Measurements from ENCODE around the gene RPS18. TPM values are rescaled to one million over a fixed set of nuclear protein-coding genes. Genes with fewer than 3 reads are reported as not detected.
A peak's percentile ranks its signal among the peaks of the same experiment; 100 is the strongest.

The RPS18 gene
- total and polyA plus RNA-seq, 2 of the 13 experiments (the other 11 are each of a cell fraction or from before 2014, with no cell fraction given) = 3,896 to 5,806 TPM

DNA sequence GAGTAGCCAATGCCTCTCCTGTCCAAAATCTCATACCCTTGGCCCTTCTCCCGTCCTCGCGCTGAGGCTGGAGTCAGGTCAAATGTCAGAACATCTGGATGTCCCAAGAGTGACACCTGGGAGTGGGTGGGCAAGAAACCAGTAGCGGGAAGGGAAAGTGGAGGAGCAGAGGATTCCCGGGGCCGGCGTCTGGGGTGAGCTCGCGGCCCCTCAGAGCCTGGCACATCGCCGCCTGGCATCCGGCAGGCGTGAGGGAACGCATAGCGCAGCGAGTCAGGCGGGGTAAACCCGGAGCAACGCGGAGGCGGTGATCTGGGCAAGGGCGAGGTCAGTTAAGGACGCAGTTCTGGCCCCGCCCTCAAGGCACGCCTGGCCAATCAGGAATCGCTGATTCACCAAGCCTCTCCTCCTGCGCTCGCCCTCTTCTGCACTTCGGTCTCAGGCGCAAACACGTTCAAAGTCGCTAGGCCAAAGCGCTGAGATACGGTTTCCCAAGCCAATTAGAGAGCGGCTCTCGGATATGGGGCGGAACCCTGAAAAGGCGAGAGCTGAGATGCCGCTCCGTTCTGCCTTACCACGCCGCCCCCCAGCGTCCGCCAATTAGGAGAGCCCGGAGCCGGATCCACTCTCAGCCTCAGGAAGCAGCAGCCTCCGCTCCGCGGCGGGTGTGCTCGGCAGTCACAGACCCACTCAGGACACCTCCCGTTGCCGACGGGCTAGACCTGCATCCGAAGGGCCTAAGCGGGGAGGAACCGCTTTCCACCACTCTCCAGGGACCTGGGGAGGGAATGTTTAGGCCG lies 22.7 kb upstream of the RPS18 start (continued):
- TF ChIP-seq, protein P1, sequence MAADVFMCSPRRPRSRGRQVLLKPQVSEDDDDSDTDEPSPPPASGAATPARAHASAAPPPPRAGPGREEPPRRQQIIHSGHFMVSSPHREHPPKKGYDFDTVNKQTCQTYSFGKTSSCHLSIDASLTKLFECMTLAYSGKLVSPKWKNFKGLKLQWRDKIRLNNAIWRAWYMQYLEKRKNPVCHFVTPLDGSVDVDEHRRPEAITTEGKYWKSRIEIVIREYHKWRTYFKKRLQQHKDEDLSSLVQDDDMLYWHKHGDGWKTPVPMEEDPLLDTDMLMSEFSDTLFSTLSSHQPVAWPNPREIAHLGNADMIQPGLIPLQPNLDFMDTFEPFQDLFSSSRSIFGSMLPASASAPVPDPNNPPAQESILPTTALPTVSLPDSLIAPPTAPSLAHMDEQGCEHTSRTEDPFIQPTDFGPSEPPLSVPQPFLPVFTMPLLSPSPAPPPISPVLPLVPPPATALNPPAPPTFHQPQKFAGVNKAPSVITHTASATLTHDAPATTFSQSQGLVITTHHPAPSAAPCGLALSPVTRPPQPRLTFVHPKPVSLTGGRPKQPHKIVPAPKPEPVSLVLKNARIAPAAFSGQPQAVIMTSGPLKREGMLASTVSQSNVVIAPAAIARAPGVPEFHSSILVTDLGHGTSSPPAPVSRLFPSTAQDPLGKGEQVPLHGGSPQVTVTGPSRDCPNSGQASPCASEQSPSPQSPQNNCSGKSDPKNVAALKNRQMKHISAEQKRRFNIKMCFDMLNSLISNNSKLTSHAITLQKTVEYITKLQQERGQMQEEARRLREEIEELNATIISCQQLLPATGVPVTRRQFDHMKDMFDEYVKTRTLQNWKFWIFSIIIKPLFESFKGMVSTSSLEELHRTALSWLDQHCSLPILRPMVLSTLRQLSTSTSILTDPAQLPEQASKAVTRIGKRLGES (CRISPR knock-in tag; IDR thresholded peaks at IDR 0.05; ENCODE audit: borderline replicate concordance) = no peak; the same call in 1 of the 2 replicates
- TF ChIP-seq, protein P2, sequence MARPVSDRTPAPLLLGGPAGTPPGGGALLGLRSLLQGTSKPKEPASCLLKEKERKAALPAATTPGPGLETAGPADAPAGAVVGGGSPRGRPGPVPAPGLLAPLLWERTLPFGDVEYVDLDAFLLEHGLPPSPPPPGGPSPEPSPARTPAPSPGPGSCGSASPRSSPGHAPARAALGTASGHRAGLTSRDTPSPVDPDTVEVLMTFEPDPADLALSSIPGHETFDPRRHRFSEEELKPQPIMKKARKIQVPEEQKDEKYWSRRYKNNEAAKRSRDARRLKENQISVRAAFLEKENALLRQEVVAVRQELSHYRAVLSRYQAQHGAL (CRISPR knock-in tag; IDR thresholded peaks at IDR 0.05; ENCODE audit: not compliant biosample characterization) = no peak
- TF ChIP-seq FLYWCH1 (CRISPR knock-in tag; IDR thresholded peaks at IDR 0.05) = no peak
- peak; percentile 69 for TF ChIP-seq DMAP1 (CRISPR knock-in tag; IDR thresholded peaks at IDR 0.05)
- peak; percentile 46; the same call in 1 of the 2 replicates for TF ChIP-seq HDAC2 (CRISPR knock-in tag; IDR thresholded peaks at IDR 0.05)
- TF ChIP-seq, protein P3, sequence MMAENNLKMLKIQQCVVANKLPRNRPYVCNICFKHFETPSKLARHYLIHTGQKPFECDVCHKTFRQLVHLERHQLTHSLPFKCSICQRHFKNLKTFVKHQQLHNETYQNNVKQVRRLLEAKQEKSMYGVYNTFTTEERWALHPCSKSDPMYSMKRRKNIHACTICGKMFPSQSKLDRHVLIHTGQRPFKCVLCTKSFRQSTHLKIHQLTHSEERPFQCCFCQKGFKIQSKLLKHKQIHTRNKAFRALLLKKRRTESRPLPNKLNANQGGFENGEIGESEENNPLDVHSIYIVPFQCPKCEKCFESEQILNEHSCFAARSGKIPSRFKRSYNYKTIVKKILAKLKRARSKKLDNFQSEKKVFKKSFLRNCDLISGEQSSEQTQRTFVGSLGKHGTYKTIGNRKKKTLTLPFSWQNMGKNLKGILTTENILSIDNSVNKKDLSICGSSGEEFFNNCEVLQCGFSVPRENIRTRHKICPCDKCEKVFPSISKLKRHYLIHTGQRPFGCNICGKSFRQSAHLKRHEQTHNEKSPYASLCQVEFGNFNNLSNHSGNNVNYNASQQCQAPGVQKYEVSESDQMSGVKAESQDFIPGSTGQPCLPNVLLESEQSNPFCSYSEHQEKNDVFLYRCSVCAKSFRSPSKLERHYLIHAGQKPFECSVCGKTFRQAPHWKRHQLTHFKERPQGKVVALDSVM (CRISPR knock-in tag; IDR thresholded peaks at IDR 0.05) = peak; percentile 89
- TF ChIP-seq ZNF326 (CRISPR knock-in tag; IDR thresholded peaks at IDR 0.05; ENCODE audit: borderline replicate concordance) = no peak
- no peak; the same call in 1 of the 2 replicates for TF ChIP-seq ZNF354B (CRISPR knock-in tag; IDR thresholded peaks at IDR 0.05)
- TF ChIP-seq, protein P4, sequence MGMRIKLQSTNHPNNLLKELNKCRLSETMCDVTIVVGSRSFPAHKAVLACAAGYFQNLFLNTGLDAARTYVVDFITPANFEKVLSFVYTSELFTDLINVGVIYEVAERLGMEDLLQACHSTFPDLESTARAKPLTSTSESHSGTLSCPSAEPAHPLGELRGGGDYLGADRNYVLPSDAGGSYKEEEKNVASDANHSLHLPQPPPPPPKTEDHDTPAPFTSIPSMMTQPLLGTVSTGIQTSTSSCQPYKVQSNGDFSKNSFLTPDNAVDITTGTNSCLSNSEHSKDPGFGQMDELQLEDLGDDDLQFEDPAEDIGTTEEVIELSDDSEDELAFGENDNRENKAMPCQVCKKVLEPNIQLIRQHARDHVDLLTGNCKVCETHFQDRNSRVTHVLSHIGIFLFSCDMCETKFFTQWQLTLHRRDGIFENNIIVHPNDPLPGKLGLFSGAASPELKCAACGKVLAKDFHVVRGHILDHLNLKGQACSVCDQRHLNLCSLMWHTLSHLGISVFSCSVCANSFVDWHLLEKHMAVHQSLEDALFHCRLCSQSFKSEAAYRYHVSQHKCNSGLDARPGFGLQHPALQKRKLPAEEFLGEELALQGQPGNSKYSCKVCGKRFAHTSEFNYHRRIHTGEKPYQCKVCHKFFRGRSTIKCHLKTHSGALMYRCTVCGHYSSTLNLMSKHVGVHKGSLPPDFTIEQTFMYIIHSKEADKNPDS (CRISPR knock-in tag; IDR thresholded peaks at IDR 0.05) = peak; percentile 42; the same call in 1 of the 2 replicates
- TF ChIP-seq, protein P5, sequence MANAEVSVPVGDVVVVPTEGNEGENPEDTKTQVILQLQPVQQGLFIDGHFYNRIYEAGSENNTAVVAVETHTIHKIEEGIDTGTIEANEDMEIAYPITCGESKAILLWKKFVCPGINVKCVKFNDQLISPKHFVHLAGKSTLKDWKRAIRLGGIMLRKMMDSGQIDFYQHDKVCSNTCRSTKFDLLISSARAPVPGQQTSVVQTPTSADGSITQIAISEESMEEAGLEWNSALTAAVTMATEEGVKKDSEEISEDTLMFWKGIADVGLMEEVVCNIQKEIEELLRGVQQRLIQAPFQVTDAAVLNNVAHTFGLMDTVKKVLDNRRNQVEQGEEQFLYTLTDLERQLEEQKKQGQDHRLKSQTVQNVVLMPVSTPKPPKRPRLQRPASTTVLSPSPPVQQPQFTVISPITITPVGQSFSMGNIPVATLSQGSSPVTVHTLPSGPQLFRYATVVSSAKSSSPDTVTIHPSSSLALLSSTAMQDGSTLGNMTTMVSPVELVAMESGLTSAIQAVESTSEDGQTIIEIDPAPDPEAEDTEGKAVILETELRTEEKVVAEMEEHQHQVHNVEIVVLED (CRISPR knock-in tag; IDR thresholded peaks at IDR 0.05; ENCODE audit: borderline replicate concordance) = peak; percentile 79
- TF ChIP-seq, protein P6, sequence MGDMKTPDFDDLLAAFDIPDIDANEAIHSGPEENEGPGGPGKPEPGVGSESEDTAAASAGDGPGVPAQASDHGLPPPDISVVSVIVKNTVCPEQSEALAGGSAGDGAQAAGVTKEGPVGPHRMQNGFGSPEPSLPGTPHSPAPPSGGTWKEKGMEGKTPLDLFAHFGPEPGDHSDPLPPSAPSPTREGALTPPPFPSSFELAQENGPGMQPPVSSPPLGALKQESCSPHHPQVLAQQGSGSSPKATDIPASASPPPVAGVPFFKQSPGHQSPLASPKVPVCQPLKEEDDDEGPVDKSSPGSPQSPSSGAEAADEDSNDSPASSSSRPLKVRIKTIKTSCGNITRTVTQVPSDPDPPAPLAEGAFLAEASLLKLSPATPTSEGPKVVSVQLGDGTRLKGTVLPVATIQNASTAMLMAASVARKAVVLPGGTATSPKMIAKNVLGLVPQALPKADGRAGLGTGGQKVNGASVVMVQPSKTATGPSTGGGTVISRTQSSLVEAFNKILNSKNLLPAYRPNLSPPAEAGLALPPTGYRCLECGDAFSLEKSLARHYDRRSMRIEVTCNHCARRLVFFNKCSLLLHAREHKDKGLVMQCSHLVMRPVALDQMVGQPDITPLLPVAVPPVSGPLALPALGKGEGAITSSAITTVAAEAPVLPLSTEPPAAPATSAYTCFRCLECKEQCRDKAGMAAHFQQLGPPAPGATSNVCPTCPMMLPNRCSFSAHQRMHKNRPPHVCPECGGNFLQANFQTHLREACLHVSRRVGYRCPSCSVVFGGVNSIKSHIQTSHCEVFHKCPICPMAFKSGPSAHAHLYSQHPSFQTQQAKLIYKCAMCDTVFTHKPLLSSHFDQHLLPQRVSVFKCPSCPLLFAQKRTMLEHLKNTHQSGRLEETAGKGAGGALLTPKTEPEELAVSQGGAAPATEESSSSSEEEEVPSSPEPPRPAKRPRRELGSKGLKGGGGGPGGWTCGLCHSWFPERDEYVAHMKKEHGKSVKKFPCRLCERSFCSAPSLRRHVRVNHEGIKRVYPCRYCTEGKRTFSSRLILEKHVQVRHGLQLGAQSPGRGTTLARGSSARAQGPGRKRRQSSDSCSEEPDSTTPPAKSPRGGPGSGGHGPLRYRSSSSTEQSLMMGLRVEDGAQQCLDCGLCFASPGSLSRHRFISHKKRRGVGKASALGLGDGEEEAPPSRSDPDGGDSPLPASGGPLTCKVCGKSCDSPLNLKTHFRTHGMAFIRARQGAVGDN (CRISPR knock-in tag; IDR thresholded peaks at IDR 0.05) = peak; percentile 91
- TF ChIP-seq KLF12 (CRISPR knock-in tag; IDR thresholded peaks at IDR 0.05; ENCODE audit: borderline replicate concordance) = no peak
- peak; percentile 87 for TF ChIP-seq XRCC5 (optimal IDR thresholded peaks at IDR 0.05; ENCODE audit: low read length)

Measured in HepG2 (cell line).